SU-DHL-6 (cell line): Measurements from ENCODE around the gene NTN4.

Experiments
- EZH2phosphoT487 ChIP-seq: fragments of 200-600 bp; sonication (generic), shearing (Covaris generic); conservative IDR thresholded peaks from 2 replicates; pipeline ENCODE4 v1.6.1; 2018; ENCODE audit warnings: mild to moderate bottlenecking, antibody characterized with exemption, low read length, moderate library complexity, mixed read lengths
- TF ChIP-seq, protein P1 (sequence below): fragments of 200-600 bp; sonication (generic); IDR thresholded peaks from one replicate; pipeline ENCODE4 v1.5.1; 2017; ENCODE audit warnings: antibody characterized with exemption, mild to moderate bottlenecking, low read length, moderate library complexity; ENCODE audit not compliant: insufficient read depth, poor library complexity, severe bottlenecking

- TF ChIP-seq, protein P1, sequence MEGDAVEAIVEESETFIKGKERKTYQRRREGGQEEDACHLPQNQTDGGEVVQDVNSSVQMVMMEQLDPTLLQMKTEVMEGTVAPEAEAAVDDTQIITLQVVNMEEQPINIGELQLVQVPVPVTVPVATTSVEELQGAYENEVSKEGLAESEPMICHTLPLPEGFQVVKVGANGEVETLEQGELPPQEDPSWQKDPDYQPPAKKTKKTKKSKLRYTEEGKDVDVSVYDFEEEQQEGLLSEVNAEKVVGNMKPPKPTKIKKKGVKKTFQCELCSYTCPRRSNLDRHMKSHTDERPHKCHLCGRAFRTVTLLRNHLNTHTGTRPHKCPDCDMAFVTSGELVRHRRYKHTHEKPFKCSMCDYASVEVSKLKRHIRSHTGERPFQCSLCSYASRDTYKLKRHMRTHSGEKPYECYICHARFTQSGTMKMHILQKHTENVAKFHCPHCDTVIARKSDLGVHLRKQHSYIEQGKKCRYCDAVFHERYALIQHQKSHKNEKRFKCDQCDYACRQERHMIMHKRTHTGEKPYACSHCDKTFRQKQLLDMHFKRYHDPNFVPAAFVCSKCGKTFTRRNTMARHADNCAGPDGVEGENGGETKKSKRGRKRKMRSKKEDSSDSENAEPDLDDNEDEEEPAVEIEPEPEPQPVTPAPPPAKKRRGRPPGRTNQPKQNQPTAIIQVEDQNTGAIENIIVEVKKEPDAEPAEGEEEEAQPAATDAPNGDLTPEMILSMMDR = no peak
- TF ChIP-seq EZH2phosphoT487 = no peak
These were observed 96.4 kb downstream of the NTN4 start for GRCh38 chr12:95694136-95694535.
